HG03060 (cell line): ENCODE measurements around the gene C3orf20.

ENCODE experiments used
- ATAC-seq: cut with Tn5 transposase; IDR thresholded peaks from one replicate; pipeline ENCODE4 v1.9.1; 2021; ENCODE audit warnings: low read depth, moderate number of reproducible peaks; ENCODE audit not compliant: unreplicated experiment

C3orf20 gene

DNA sequence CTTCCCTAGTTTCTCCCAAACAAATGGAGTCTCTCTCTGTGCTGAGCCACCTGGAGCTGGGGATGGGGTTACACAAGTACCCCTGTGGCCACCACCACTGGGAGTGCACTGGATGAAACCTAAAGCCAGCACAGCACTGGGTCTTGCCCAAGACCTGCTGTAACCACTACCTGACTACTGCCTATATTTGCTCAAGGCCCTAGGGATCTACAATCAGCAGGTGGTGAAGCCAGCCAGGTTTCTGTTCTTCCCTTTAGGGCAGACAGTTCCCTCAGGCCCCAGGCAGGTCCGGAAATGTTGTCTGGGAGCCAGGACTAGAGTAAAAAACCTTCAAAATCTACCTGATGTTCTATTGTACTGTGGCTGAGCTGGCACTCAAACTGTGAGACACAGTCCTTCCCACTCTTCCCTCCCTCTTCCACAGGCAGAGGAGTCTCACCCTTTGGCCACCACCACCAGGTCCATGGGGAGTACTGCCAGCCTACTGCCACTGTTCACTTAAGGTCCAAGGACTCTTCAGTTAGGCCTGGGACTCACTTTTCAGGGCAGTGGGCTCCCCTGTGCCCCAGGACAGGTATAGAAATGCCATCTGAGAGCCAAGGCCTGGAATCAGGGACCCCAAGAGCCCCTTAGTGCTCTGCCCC lies 23.8 kb downstream of the C3orf20 start:
- ATAC-seq, result no peak

DNA sequence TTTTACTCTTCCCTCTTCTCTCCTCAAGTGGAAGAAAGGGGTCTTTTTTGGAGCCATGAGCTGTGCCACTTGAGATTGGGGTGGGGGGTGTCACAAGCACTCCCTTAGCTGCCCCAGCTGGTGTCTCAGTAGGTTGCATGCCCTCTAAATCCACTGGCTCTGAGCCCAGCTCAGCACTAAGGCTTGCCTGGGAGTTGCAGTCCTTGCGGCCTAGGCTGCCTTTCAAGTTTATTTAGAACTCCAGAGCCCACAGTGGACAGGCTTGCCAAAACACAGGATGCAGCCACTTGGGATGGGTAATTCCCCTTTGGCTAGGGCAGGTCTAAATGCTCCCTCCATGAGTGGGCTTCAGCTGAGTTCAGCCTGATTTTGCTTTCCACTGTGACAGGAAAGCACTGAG lies 24.7 kb downstream of the C3orf20 start:
- no peak for ATAC-seq

DNA sequence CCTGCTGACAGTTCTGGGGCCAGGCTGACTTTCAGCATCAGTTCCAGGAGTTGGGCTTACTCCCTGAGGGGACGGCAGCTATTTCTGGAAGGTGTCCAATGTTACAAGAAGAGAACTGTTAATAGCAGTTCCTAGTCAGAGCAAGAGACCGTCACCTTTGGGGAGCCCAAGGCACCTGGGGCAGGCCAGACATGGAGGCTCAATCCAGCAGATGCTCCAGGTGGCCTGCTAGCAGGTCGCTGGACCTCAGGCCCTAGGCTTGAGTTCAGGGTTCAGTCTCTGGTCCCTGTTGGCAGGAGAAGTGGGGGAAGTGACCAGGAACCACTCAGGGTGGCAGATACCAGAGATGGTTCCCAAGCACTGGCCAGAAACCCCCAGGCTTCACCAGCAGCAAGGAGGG lies 25.9 kb downstream of the C3orf20 start:
- no peak for ATAC-seq

DNA sequence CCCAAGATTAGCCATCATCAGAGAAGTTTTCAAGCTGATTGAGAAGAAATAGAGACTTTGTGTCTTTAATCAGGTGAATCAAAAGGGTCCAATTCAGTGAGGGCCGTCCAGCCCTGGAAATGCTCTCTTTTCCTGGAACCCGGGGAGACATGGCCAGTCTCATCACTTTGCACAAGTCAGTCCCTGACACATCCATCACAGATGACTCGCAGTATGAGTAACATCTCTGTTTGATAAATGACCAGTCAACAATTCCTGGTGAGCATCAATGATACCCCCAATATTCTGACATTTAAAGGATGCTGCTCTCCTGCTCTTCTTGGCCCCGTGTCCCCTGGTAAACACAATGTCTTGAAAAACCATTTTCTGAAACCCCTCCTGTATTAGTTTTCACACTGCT lies 26.7 kb downstream of the C3orf20 start:
- no peak for ATAC-seq

DNA sequence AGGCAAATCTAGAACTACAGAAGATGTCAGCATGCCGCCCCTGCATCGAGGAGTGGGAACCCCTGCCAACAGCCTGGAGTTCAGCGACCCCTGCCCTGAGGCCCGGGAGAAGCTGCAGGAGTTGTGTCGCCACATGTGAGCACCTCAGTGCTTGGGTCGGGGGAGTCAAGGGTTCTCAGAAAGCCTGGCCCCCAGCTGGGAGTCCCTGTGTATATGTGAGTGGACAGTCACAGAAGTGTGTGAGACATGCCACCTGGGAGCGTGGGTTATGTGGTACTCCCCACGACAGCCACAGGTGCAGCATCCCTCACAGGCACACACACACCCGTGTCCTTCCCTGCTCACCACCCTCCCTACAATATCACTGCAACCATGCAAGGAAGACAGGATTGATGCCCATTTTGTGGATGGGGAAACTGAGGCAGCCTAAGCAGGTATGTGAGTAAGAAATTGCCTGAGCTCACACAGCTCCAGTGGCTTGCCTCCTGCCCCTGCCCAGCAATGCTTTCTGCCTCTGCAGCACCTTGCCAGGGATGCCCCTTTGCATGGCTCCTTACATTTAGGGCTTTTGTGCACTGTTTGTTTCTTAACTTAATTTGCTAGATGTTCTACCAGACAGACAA lies 28.3 kb downstream of the C3orf20 start:
- no peak for ATAC-seq

DNA sequence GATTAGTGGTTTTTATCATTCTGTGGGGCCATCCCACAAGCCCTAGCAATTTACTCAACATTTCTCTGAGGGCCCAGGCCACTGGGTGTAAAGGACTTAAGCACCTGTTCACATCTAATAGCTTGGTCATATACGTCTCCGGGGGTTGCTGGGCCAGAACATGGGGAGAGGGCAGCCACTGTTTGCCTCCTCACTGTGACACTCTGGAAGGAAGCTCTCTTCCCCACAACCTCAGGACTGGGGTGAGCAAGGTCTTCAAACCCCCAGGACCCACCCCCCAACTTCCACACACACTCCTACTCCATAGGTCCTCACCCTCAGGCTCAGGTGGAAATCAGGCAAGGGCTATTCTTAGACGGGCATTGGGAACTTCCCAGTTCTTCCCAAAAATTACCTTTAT lies 28.9 kb downstream of the C3orf20 start:
- ATAC-seq, result no peak

DNA sequence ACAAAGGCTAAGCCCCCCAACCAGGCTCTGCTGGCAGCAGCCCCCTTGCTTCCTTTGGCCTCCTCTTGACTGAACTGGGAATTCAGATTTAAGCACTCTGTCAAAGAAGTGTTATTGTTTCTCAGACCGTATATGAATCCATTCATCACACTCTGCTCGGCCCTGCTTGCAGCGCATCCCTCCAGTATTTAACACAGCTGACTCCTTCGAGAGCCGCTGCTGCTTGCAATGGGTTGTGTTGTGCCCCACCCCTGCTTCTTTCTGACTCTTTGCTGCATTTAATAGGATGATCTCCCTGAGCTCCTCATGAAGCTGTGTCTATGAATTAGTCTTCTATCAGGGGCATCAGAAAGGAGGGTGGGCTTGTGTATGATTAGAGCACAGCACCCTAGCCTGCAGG lies 31.2 kb downstream of the C3orf20 start:
- no peak for ATAC-seq

DNA sequence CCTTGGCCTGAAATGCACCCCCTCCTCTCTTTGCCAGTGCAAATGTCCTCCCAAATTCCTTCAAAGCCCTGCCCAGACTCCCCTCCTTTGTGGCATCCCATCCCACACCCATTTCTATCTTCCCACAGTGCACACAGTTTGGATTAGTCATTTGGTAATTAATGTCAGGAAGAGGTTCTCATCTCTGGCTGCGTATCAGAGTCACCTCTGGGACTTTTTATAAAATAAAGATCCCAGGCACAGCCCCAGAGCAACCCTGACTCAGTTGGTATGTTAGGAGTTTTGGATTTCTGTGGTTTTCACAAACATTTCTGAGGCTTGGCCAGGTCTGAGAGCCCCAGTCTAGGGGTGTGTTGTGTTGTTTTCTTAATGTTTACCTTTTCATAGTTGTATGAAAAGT lies 41.6 kb downstream of the C3orf20 start:
- ATAC-seq, result no peak

DNA sequence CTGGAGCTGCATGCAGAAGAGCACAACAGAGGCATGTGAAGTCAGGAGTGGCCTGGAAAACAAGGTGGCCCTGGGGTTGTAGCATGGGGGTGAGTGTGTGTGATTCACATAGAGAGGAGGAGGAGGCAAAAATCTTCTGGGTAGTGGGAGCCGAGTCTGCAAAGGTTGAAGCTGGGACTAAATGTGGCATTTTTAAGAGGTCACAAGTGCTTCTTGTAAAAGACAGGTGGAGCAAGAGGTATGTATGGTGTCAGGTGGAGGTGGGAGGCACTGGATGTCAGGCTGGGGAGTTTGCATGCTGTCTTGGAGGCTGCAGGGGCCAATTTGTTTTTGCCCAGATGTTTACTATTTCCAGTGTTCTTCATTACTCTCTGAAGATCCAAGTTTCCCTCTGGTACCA lies 42.4 kb downstream of the C3orf20 start:
- ATAC-seq, result no peak

DNA sequence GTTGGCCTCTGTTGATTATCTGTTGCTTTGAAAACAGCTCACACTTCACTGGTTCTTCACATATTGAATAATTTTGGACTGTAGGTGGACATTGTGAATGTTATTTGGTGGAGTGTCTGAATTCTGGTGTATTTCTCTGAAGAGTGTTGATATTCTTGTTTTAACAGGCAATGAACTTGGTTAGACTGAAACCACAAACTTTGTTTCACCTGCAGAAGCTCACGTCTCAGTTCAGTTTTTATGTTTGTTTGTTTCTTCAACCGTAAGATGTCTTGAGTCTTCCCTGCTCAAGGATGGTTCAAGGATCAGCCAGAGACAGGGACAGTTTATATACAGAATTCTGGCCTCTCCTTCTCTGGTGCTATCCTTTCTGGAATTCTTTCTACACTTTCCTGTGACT lies 43.6 kb downstream of the C3orf20 start:
- no peak for ATAC-seq

DNA sequence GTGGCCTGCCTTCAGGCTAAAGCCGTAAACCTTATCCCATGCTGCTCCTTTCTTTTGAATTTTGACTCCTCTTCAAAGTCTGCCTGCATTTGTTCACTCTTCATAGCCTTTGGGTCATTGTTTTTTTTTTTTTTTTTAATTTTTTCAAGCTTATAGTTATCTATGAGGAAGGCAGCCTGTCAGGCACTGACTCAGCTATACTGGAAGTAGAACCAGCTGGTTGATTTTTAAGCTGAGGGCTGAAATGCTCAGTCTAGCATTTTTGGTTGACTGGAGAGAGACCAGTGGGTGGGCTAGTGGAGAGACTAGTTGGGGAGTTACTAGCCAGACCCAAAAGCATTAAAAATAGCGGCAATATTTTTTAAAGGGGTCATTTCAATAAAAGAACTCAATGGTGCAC lies 44.1 kb downstream of the C3orf20 start:
- ATAC-seq, result no peak

DNA sequence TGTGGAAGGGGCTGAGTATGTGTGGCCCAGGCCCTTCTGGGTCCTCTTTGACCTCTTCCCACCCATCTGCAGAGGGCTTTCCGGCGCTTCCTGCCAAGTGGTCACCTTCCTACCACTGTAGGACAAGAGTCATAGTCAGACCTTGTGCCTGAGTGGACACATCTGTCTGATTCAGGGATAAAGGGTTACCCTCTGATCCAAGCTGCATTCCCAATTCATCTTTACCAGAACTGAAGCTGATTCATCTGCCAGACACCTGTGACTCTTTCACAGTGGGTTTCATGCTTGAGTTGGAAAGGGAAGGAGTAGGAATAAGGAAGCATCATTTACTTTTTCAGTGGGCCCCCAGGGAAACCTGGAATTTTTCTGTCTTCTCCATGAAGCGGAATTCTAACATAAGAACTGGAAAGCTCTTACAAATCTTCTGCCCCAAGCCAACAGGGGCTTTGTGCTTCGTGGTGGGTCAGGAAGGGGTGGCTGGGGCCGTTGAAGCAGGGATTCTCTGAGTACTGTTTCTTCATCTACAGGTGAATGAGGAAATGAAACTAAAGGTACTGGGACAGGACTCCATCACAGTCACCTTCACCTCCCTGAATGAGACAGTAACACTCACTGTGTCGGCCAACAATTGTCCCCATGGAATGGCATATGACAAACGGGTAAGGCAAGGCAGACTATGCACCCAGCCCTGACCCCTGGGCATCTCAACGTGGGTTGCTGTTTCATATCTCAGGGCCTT lies 46.4 kb downstream of the C3orf20 start:
- ATAC-seq, result no peak

DNA sequence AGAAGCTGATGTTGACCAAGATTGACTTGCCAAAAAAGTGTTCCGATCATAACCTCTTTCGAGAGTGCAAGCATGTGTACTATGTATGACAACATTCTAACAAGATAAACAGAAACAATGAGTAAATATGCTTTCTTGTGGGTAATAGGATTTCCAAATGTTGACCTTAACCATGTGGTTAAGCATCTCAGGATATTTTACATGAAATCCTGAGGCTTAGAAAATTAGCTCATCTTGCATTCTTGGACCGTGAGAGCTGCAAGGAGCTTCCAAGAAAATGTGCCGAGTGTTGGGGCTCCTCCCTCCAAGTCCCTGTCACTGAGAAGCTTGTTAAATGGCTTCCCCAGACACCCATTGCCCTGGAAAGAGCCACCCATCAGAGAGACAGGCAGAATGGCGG lies 50.1 kb downstream of the C3orf20 start:
- ATAC-seq, result no peak

DNA sequence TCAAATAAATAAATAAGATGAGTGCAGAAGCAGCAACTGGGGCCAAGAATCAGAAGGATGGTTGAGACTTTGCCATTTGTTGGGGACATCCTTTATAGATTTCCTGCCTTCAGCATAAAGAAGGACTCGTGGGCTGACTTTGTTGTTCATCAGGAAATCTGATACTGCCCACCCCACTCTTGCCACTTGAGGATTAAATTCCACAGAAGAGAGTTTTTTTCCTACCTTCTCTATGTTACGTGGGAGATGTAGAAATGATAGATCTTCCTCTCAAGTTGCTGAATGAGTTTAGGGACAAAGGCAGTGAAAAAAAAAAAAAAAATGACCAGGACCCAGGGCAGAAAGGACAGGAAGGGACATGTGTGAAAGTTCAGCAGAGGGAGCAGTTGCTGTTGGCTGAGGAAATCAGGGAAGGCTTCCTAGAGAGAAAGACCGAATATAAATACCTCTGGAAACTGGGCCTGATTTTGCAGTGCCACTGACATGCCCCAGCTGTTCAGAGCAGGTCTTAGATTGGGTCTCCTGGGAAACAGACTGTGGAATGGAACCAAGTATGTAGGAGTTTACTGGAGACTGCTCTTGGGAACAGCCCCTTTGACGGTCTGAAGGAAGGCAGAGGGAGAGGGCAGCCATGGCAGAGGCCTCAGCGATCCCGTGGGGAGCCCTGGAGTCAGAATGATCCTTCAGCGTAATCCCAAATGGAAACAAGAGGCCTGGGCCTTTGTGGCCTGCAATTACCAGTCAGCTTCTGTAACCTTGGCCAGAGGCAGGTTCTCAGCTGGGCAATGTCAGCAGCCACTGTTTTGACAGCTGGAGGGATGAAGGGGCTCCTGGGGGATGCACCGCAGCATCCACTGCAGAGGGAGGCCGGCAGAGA lies 50.9 kb downstream of the C3orf20 start:
- no peak for ATAC-seq

DNA sequence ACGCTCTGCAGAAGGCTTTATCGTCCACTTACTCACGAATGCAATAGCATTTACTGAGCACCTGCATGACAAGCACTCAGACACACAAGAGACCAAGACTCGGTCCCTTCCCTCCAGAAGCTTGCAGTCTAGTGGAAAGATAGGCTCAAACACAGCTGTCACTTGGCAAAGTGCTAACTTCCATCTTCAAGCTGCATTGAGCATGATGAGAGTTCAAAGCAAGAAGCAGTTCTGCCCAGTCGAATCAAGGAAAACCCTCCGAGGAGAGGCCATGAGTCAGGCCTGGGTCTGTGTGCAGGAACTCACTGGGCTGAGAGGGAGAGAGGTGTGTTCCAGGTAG lies 51.5 kb downstream of the C3orf20 start:
- no peak for ATAC-seq

DNA sequence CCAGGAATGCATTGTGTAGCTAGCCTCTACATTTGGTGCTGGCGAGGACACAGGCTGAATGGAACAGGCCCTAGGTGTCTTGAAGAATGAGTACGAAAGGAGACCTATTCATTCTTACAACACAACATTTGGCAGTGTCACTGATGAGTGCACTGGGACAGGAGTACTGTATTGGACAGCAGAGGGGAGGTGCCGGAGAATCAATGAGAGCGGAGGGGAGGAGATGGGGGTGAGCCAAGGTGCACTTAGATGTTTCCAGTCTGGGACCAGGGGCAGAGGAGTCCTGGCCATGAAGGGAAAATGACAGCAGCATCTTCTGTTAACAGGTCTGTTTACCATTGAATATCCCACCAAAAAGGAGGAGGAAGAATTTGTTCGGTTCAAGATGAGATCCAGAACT lies 53.2 kb downstream of the C3orf20 start:
- ATAC-seq, result no peak

DNA sequence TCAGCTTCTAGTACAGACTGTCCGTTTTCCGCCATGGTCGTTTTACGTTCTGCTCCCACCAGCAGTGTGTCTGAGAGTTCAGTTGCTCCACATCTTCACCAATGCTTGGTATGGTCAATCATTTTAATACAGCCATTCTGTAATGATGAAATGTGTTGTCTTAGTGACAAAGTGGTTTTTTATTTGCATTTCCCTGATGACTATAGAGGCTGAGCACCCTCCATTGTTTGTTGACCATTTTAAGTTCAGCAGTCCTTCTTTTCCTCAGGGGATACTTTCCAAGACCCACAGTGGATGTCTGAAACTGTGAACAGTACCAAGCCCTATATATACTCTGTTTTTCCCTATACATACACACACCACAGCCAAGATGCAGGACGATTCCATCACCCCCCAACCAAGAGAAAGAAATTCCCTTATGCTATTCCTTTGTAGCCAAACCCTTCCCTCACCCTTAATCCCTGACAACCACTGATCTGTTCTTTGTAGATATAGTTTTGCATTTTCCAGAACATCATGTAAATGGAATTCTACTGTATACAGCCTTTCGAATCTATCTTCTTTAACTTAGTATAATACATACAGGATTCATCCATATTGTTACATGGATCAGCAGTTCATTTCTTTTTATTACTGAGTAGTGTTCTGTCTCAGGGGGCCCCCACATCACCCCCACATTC lies 55.9 kb downstream of the C3orf20 start:
- ATAC-seq, result no peak

DNA sequence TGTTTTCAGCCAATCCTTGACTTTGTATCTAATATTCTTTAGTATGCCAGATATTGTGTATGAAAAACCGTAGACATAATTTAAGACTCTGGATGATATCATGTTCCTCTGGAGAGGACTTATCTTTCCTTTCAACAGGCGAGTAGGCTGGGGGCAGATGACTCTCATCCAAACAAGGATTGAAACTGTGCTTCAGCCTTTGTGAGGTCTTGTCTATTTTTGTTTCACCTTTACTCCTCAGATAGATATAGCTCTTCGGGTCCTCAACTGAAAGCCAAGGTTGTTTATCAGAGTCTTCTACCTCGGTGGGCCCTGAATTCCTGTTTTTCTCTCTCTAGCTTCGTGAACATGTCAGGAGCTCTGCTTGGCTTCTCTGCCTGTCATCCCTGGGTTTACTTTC lies 66.0 kb downstream of the C3orf20 start:
- ATAC-seq, result no peak

DNA sequence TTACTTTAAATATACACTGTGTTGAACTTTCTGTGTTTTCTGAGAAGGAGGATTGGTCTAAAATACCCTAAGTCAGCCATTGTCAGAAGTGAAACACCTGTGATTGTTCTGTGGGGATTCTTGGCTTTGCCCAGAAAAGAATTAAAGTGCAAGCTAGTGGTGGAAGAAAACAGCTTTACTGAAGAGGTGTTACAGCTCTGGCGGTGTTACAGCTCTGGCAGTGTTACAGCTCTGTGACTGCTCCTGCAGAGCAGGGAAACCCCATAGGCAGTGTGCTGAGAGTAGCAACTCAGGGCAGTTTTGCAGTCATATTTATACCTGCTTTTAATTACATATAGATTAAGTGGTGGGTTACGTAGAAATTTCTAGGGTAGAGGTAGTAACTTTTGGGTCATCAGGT lies 66.6 kb downstream of the C3orf20 start:
- no peak for ATAC-seq

DNA sequence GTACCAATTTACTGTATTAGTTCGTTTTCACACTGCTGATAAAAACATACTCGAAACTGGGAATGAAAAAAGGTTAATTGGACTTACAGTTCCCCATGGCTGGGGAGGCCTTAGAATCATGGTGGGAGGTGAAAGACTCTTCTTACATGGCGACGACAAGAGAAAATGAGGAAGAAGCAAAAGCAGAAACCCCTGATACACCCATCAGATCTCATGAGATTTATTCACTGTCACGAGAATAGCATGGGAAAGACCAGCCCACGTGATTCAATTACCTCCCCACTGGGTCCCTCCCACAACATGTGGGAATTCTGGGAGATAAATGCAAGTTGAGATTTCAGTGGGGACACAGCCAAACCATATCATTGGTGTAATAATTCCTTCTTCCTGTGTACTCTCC lies 69.6 kb downstream of the C3orf20 start:
- ATAC-seq, result no peak

DNA sequence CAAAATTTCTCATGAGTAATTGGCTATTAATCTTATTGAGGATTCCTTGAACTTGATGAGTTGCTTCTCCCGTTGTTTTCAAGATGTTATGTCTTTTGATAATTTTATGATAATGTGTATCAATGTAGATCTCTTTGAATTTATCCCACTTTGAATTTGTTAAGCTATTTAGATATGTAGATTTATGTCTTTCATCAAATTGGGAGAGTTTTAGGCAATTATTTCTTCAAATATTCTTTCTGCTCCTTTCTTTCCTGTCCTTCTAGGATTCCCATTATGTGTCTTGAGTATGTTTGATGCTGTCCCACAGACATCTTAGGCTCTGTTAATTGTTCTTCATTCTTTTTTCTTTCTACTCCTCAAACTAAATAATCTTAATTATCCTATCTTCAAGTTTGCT lies 75.7 kb downstream of the C3orf20 start:
- ATAC-seq, result no peak
